GM19043 (cell line): ENCODE results near the gene ERAL1.
"Not testable (repeated sequence)": the region's sequence is repeated elsewhere in the genome, so short reads cannot be mapped to it uniquely, and the experiment has no call there.

Experiments used
- ATAC-seq: cut with Tn5 transposase; IDR thresholded peaks from one replicate; pipeline ENCODE4 v1.9.1; 2021; ENCODE audit warnings: low read depth; ENCODE audit not compliant: unreplicated experiment

ERAL1 gene

DNA sequence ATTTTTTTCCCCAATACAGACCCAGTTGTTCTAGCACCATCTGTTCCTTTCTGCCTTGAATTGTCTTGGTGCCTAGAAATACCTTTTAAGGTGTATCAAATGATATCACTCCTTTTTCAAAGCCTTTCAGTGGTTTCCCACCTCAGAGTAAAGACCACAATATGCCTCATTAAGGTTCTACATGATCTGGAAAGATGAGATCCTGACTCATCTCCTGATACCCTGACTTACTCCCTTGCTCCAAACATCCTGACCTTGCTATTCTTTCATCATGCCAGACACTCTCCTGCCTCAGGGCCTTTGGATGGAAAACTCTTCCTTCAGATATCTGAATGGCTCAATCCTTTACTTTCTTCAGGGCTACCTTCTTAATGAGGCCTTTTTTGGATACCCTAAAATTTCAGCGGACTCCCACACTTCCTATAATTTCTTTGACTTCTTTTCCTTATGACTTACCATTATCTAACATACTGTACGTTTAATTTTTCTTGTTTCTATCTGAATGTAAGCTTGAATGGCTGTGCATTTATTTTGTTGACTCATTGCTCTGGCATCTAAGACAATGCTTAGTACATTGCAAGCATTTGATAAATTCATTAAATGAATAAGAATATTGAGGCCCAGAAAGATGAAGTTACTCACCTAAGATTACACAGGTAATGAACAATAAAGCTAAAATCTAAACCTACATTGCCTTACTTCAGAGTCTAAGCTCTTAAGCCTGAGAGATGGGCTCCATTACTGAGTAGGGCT, 23.5 kb downstream of the ERAL1 start:
- ATAC-seq = no peak

DNA sequence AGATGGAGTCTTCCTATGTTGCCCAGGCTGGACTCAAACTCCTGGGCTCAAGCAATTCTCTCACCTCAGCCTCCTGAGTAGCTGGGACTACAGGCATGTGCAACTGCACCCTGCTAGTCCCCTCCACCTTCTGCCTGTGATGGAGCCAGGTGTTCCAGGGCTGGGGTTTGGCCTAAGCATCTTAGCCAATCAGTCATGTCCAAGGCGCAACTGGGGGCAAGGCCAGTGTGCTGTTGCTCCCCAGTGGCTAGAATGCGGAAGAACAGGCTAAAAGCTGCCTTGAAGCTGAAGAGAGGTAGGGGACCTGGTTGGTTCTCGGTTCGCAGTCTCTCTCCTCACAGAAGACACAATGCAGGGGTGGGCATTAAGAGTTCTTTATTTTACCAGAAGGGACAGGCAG, 24.2 kb downstream of the ERAL1 start:
- no peak for ATAC-seq

DNA sequence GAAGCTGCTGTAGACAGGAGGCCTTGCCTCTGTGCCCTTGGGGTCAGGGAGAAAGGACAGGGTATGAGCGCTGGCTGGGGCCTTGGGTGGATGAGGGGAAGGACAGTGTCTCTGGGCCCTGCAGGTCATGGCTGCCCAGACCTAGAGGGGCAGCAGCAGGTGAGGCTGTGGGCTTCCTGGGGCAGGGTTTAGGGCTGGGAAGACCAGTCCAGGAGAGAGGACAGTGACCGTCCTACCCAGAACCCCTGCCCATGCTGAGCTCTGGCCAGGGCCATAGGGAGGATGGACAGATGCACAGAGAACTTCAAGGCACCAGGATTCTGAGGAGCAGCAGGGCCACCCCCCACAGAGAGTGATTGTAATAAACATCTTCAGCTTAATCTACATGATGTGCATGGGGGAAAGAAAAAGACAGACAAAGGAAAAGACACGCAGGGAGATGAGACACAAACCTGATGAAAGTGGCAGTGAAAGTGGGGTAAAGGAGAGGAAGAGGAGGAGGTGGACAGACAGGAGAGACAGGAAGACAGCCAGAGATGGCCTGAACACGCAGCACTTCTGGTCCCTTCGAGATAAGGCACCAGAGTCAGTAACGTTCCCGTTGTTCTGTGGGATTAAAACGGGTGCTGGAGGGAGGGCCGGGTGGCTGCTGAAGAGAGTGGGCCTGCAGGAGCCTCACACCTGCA, 25.2 kb downstream of the ERAL1 start:
- no peak for ATAC-seq

DNA sequence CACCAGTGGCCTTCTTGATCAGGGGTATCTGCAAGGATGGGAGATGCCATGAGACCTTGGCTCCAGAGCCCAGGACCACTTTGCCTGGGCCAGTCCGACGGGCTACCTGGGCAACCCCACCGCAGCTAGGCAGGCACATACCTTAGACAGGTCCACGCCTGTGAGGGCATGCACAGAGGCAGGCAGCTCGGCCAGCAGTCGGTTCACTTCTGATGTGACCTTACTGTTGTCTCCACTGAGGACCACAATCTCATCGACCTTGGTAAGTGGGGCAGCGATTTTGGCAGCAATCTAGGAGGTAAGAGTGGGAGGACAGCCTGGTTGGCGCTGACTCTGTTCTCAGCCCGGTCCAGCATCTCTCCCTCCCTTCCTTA, 25.7 kb downstream of the ERAL1 start:
- ATAC-seq = no peak

DNA sequence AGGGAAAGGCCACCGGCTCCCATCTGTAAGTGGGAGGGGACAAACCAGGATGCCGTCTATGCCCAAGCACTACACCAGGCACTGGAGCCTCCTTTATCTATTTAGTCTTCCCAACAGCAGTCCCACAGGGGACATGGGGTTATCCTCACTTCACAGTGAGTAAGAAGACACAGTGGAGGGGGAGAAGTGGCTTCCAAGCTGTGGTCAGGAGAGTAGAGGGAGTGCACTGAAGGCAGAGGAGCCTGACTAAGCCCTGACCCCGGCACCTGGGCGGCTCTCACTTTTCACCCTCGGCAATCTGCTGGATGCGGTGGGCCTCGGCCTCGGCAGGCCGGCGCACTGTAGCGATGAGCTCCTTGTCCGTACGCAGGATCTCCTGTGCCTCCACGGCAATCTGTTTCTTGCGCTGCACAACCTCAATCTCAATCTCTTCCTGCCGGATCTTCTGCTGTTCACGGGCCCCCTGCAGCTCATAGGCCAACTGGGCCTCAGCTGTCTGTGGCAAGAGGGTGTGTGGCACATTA, 26.8 kb downstream of the ERAL1 start:
- ATAC-seq = no peak

DNA sequence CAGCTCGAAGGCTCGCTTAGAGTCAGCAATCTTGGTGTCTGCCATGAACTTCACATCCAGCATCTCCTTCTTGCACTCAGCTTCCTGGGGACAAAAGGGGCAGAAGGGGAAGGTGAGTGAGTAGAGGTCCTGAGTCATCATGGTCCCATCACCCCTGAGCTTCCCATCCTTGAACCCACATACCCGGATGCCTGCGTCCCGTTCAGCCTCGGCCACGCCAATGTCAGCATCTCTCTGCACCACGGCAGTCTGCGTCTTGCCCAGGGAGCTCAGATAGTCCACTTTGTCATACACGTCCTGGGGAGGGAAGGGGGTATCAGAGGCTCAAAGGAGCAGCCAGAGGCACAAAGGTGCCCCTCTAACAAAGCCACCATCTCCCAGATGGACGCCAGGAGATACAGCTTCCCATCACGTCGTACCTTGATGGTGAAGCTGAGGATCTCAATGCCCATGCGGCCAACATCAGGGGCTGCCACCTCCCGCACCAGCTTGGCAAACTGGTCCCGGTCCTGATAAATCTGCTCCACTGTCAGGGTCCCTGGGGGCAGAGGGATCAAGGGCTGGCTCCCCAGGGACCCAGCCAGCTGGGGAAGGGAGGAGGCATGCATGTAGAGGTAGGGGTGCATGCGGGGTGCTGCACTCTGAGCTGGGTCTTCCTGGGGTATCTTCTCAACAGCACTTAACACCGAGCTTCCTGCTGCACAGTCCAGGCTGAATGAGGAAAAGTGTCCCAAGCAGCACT, 27.5 kb downstream of the ERAL1 start:
- ATAC-seq = no peak

DNA sequence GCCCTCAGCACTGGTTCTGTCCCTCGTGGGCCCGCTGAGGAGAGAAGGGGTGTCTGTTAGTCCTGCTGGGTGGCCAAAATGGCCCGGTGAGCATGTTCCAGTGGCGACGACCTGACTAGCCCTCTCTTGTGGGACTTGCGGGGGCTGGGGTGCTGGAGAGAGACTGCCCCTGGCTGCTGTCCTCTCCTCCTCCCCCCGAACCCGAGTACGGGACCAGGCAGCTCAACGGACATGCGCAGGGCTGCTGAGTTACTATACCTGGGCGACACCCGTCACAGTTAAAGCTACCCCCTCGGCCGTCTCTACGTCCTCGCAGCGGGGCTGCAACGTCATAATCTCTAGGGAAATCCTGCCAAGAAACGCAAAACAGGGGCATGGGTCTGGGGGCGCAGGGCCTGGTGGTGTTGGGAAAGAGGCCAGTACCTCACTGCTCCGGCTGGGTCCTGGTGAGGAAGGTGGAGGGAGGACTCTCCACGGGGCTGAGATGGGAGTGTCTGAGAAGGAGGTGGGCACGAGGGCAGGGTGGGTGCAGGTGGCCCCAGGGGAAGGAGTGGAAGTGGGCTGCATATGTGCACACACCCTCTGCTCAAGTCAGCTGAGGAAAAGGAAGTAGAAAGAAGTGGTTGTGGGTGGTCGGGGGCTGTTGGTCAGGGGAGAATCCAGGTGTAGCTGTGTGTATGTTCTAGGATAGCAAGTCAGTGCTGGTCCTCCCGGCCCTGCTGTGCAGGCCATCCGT, 29.3 kb downstream of the ERAL1 start:
- no peak for ATAC-seq

DNA sequence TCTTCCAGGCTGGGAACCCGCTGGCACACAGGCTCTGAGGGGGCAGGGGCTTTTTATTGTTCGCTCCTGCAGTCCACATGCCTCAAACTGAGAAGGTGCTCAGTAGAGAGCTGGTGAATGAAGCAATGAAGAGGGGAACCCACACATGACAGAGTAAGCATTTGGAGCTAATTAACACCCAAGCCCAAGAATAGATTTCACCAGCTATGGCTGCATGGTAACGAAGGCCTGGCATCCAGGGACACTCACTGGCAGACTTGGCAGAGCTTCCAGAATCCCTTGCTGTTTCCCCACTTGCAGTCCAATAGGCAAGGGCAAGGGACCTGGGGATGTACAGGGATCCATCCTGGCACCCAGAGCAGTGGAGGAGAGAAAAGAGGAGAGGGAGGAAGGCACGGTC, 30.5 kb downstream of the ERAL1 start:
- no peak for ATAC-seq

DNA sequence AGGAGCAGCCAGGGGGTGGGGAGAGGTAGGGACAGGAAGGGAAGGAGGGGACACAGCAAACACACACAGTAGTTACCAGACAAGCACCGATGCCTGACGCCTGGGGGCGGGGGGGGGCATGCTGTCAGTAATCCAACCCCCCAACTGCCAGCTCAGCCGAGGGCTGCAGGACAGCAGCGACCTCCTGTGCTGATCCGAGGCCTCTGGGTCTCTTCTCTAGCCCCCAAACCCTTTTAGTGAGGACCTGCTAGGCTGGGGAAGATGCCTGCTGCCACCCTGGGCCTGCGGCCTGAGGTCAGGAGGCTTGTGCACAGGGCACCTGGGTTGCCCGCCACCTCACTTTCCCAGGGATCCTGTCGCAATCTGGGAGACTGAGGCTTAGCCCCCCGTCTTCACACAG, 31.1 kb downstream of the ERAL1 start:
- ATAC-seq = no peak

DNA sequence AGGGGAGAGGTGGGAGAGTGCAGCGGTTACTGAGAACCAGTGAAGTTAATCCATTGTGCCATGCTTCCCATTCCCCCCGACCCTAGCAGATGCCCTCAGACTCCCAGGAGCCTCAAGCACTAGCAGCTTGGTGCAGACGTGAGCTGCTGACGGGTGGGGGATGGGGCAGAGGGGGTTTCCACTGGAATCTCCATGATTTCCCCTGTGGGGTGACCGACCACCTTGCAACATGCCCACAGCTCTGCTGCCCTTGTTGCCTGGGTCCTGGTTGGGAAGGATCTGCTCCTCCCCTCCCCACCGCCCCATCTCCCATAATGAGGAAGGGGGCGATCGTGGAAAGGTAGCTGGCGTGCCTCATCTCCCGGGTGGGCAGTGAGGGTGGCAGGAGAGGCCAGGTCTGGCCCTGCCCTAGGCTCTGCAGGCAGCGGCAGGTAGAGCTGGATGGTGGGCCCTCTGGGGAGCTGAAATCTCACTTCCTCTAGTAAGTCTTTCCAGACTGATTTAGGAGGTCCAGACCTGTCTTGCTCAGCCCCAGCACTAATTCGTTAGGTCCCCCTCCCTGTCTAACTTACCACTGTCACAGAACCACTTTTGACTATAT, 33.2 kb downstream of the ERAL1 start:
- no peak for ATAC-seq

DNA sequence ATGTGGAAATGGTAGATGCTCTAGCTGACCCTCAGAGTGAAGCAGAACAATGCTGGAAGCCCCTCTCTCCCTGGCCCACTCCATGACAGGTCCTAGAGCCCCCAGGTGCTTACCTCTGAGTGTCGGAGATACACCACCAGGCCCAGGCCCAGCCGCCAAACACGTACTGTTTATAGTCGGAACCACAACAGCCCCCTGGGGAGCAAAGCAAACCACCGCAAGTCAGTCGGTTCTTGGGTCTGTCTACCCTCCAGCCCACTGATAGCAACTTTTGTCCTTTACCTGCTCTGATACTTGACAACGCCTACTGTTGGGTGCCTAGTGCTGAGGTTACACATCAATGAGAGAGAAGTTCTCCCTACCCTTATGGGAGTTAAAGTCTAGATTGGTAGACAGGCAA, 34.0 kb downstream of the ERAL1 start:
- ATAC-seq = no peak

DNA sequence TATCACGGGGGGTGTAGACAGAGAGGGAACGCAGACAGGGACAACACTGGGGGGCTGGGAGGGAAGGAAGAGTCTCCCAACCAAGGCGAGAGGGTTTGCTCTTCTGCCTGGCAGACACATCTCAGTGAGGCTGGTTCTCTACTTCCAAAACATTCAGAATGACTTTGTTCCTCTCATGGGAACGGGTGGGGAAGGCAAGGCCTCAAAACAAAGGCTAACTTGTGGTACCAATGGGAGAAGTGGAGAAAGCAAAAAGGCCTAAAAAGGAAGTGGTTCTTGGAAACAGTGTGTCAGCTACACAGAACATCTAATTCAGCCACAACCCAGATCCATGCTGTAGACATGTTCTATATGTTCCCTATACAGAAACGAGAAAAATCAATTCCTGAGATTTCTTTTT, 35.2 kb downstream of the ERAL1 start:
- ATAC-seq = no peak

DNA sequence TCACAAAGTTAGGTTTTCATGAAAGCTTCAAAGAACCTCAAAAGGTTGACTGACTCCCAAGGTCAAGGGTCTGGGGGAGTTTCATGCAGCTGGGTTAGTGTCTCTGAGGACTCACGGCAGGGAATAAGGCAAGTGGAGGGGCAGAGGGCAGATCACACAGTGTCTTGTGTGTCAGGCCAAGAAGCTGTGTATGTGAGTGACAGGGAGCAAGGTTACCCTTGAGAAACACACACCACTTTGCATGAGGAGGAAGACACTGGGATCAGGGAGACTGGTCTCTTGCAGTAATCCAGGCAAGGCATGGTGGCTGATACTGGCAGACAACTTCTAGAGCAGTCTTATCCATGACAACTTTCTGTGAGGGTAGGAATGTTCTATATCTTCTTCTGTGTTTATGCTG, 36.4 kb downstream of the ERAL1 start:
- ATAC-seq = no peak

DNA sequence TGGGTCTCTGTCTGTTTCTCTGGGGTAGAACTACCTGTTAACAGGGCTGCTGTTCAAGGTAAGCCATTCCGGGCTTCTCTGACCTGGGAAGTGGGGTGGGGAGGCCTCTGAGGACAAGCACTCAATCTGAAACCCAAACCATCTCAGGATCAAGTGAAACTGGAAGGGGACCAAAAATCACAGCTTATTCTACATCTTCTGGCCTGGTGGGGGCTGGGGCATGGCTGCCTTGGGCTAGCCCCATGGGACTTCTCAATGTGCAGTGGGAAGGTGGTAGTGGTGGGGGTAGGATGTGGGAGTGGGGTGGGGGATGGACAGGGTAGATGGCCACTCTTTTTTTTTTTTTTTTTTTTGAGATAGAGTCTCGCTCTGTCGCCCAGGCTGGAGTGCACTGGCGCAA, 37.2 kb downstream of the ERAL1 start:
- ATAC-seq = no peak

DNA sequence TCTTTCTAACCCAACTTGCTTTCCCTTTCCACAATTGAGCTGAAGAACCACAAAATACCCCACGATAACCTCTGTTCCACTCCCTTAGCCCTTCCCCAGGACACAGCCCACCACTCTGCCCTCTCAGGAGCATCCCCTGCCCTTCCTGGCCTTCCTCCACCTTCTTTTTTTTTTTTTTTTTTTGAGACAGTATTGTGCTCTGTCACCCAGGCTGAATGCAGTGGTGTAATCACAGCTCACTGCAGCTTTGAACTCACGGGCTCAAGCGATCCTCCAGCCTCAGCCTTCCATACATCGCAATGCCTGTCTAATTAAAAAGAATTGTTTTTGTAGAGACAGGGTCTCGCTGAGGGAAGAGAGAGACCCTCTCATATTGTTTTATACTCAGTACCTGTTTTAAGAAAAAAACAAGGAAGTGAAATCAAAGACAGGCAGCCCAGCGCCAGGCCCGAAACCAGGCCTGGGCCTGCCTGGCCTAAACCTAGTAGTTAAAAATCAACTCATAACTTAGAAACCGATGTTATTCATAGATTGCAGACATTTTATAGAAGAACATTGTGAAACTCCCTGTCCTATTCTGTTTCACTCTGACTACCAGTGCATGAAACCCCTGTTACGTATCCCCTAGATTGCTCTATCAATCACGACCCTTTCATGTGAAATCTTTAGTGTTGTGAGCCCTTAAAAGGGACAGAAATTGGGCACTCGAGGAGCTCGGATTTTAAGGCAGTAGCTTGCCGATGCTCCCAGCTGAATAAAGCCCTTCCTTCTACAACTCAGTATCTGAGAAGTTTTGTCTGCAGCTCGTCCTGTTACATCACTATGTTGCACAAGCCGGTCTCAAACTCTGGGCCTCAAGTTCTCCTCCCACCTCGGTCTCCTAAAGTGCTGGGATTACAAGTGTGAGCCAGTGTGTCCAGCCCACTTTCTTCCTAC, 38.7 kb downstream of the ERAL1 start:
- not testable (repeated sequence) for ATAC-seq

DNA sequence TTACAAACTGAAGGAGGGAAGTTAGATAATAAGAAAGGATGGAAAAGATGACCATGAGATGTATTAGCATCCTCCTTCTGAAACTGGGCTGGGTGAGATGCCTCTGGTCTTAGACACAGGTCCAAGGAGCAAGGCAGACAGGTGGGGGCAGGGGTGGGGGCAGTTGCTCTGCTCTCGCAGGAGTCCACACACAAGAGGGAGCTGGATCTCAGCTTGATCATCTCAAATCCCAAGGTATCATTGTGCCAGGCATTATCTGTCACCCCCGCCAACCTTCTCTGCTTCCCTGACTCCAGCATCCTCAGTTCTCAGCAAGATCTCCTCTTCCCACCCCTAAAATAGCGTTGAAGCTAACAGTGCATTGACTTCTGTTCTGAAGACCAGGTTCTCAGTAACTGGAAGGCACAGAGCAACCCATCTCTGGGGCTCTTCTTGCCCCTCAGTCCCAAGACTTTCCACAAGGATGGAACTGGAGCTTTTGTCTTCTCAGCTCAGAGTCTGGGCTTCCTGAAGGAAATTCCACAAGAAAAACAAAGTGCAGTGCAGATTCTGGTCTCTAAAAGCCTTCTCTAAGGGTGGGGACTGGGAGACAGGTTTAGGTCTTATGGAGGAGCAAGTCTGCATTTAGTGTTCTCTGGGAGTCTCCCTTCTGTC, 41.1 kb downstream of the ERAL1 start:
- ATAC-seq = no peak

DNA sequence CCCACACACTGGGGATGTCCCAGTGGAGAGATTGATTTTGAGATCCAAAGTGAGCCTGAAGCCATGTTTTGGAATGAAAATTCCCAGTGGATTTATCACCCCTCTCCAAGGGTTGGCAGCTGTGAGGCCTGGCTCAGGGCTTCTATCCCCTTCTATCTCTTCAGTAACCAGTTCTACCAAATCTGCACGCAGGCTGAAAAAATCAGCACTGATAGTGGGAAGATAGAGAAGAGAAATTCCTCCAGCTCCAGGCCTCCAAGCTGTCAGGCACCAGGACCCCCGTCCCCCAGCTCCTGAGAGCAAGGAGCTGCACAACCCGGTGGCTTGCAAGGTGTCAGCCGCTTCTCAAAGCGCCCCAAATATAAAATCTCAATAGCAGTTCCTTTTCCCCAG, 41.7 kb downstream of the ERAL1 start:
- no peak for ATAC-seq

DNA sequence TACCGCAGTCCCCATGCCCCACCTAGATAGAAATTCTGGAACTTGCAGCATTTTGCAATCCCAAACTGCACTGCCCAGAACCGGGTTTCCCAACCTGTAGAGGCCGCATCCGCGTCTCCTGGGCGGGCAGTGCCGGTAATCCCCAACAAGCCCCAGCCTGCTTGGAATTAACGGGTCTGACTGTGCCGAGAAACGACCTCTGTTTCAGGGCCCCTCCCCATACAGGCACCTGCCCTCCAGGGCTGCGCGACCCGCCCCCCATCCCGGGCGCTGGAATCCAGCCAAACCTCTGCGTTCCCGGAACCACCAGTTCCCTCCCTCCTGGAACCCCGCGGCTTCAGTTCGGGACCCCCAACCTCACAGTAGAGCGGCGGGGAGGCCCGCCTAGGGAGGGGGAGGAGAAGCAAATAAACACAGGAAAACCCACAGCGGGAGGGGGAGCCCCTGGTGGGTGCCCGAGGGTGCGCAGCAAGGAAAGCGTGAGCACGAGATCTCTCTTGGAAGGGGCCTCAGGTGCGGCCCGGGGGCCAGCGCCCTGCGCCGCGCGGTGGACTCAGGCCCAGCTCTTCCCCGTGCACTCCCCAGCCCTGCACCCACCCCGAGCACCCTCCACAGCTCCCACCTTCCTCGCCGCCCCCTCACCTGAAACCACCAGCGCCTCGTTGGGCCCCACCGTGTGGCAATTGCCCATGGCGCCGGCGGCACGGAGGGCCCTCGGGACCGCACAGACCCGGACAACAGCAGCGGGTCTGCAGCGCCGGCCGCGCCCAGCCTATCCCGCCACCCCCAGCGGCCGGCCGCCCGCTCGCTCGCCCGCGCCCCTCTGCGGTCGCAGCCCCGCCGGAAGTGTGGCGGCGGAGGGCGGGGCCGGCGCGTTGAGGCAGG, 42.3 kb downstream of the ERAL1 start, which contains the start of gene FLOT2:
Gene FLOT2, minus strand, starts transcription at position 850 of the 885 bp plus-strand sequence. Its CDS starts 159 bp downstream, at position 691.
- no peak for ATAC-seq
